ENCODE measurements around the gene WASHC2A. TPM values are rescaled to one million over a fixed set of nuclear protein-coding genes. Genes with fewer than 3 reads are reported as not detected.
"Not testable (repeated sequence)": the region's sequence is repeated elsewhere in the genome, so short reads cannot be mapped to it uniquely, and the experiment has no call there.

The WASHC2A gene
- total and polyA plus RNA-seq, 2 of the 13 experiments (the other 11 are each of a cell fraction or from before 2014, with no cell fraction given): 22.8 to 29.6 TPM

DNA sequence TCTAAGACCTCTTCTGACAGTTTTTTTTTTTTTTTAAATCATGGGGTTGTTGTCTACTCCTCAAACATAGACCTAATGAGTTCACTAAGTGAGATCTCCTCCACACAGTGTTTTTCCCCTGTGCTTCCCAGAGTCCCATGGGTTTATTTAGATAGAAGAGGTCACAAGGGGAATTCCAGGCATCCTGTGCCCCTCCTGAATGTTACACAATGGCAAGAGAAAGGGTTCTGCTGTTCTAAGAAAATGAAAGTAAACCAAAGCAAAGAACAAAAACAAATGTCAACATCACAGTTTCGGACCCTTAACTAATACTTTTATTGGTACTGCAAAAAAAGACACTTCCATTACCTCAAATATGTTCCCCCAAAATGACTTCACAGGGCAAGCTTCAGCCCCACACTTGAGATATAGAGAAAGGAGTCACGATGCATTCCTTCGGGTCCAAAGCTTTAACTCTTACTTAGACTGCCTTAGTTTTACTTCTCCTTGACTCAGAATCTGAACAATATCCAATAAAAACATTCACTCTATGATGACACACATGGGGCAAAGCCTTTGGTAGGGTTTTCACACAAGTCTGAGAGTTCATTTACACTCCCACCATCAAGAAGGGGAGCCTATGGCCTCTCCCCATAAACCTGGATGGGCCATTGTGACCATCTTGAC is 15.6 kb upstream of the WASHC2A start (continued):
- TF ChIP-seq, protein P1, sequence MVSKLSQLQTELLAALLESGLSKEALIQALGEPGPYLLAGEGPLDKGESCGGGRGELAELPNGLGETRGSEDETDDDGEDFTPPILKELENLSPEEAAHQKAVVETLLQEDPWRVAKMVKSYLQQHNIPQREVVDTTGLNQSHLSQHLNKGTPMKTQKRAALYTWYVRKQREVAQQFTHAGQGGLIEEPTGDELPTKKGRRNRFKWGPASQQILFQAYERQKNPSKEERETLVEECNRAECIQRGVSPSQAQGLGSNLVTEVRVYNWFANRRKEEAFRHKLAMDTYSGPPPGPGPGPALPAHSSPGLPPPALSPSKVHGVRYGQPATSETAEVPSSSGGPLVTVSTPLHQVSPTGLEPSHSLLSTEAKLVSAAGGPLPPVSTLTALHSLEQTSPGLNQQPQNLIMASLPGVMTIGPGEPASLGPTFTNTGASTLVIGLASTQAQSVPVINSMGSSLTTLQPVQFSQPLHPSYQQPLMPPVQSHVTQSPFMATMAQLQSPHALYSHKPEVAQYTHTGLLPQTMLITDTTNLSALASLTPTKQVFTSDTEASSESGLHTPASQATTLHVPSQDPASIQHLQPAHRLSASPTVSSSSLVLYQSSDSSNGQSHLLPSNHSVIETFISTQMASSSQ (IDR thresholded peaks at IDR 0.05; ENCODE audit: low read depth): not testable (repeated sequence)
- TF ChIP-seq, protein P1 (CRISPR knock-in tag; IDR thresholded peaks at IDR 0.05; ENCODE audit: borderline replicate concordance): peak; percentile 63; the same call in 1 of the 2 replicates
- TF ChIP-seq FOXA3 (CRISPR knock-in tag; IDR thresholded peaks at IDR 0.05) (peak; percentile 84), NR2F6 (IDR thresholded peaks at IDR 0.05) (peak; percentile 94), NR2F6 (CRISPR knock-in tag; IDR thresholded peaks at IDR 0.05) (peak; percentile 96), MIXL1 (CRISPR knock-in tag; IDR thresholded peaks at IDR 0.05) (peak; percentile 27; the same call in 1 of the 2 replicates), TEAD3 (CRISPR knock-in tag; optimal IDR thresholded peaks at IDR 0.05; ENCODE audit: borderline replicate concordance) (peak; percentile 95), EP300 (IDR thresholded peaks at IDR 0.05; ENCODE audit: low read depth in 2 of 2, low read length in 2 of 2) (peak; percentile 51 to 74; a peak in 2 of 4 replicates), EP300 (CRISPR knock-in tag; IDR thresholded peaks at IDR 0.05; ENCODE audit: borderline replicate concordance) (peak; percentile 68; the same call in 1 of the 2 replicates), SMAD3 (CRISPR knock-in tag; IDR thresholded peaks at IDR 0.05) (peak; percentile 67; the same call in 1 of the 2 replicates), NR2C2 (CRISPR knock-in tag; IDR thresholded peaks at IDR 0.05; ENCODE audit: borderline replicate concordance) (peak; percentile 63; the same call in 1 of the 2 replicates), ELF3 (CRISPR knock-in tag; IDR thresholded peaks at IDR 0.05) (peak; percentile 69), DMAP1 (CRISPR knock-in tag; IDR thresholded peaks at IDR 0.05) (peak; percentile 50; the same call in 1 of the 2 replicates), RXRA (CRISPR knock-in tag; IDR thresholded peaks at IDR 0.05) (peak; percentile 39; the same call in 1 of the 2 replicates), HMG20A (CRISPR knock-in tag; IDR thresholded peaks at IDR 0.05; ENCODE audit: borderline replicate concordance) (peak; percentile 79; the same call in 1 of the 2 replicates), TARDBP (CRISPR knock-in tag; IDR thresholded peaks at IDR 0.05) (0 out of 2 replicates have a peak, but pooled peaks have one; percentile 42), ZNF12 (CRISPR knock-in tag; IDR thresholded peaks at IDR 0.05) (peak; percentile 90), ASH2L (IDR thresholded peaks at IDR 0.05; ENCODE audit: insufficient read length, low read depth, low read length) (peak; percentile 23)
- TF ChIP-seq, protein P2, sequence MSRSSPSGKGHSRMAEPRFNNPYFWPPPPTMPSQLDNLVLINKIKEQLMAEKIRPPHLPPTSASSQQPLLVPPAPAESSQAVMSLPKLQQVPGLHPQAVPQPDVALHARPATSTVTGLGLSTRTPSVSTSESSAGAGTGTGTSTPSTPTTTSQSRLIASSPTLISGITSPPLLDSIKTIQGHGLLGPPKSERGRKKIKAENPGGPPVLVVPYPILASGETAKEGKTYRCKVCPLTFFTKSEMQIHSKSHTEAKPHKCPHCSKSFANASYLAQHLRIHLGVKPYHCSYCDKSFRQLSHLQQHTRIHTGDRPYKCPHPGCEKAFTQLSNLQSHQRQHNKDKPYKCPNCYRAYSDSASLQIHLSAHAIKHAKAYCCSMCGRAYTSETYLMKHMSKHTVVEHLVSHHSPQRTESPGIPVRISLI (CRISPR knock-in tag; IDR thresholded peaks at IDR 0.05; ENCODE audit: borderline replicate concordance): peak; percentile 53; the same call in 1 of the 2 replicates
- TF ChIP-seq, protein P3, sequence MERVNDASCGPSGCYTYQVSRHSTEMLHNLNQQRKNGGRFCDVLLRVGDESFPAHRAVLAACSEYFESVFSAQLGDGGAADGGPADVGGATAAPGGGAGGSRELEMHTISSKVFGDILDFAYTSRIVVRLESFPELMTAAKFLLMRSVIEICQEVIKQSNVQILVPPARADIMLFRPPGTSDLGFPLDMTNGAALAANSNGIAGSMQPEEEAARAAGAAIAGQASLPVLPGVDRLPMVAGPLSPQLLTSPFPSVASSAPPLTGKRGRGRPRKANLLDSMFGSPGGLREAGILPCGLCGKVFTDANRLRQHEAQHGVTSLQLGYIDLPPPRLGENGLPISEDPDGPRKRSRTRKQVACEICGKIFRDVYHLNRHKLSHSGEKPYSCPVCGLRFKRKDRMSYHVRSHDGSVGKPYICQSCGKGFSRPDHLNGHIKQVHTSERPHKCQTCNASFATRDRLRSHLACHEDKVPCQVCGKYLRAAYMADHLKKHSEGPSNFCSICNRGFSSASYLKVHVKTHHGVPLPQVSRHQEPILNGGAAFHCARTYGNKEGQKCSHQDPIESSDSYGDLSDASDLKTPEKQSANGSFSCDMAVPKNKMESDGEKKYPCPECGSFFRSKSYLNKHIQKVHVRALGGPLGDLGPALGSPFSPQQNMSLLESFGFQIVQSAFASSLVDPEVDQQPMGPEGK (CRISPR knock-in tag; IDR thresholded peaks at IDR 0.05): peak; percentile 60
- TF ChIP-seq, protein P4, sequence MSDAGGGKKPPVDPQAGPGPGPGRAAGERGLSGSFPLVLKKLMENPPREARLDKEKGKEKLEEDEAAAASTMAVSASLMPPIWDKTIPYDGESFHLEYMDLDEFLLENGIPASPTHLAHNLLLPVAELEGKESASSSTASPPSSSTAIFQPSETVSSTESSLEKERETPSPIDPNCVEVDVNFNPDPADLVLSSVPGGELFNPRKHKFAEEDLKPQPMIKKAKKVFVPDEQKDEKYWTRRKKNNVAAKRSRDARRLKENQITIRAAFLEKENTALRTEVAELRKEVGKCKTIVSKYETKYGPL (CRISPR knock-in tag; IDR thresholded peaks at IDR 0.05): peak; percentile 88; the same call in 1 of the 2 replicates

All from HepG2 (cell line).